Osteocyte (in vitro differentiated cells): Measurements from ENCODE around the gene KARS1. TPM values are rescaled to one million over a fixed set of nuclear protein-coding genes. Genes with fewer than 3 reads are reported as not detected.

Experiments used
- DNase-seq: peaks from one replicate; pipeline ENCODE4 v3.0.0; 2021; ENCODE audit warnings: mixed read lengths; ENCODE audit not compliant: unreplicated experiment; ENCODE audit errors: extremely low spot score
- H3K27ac Mint-ChIP-seq: one replicate; pipeline ENCODE4 v1.8.0; 2021; ENCODE audit warnings: mild to moderate bottlenecking, mixed read lengths; ENCODE audit not compliant: unreplicated experiment
- H3K27me3 Mint-ChIP-seq: one replicate; pipeline ENCODE4 v1.8.0; 2021; ENCODE audit warnings: mixed read lengths; ENCODE audit not compliant: unreplicated experiment
- H3K36me3 Mint-ChIP-seq: one replicate; pipeline ENCODE4 v1.8.0; 2021; ENCODE audit warnings: mixed read lengths; ENCODE audit not compliant: unreplicated experiment
- H3K4me1 Mint-ChIP-seq: one replicate; pipeline ENCODE4 v1.8.0; 2021; ENCODE audit warnings: mixed read lengths; ENCODE audit not compliant: unreplicated experiment
- H3K4me3 Mint-ChIP-seq: one replicate; pipeline ENCODE4 v1.8.0; 2021; ENCODE audit warnings: mild to moderate bottlenecking, moderate library complexity, mixed read lengths; ENCODE audit not compliant: unreplicated experiment
- H3K9me3 Mint-ChIP-seq: one replicate; pipeline ENCODE4 v1.8.0; 2021; ENCODE audit warnings: mixed read lengths; ENCODE audit not compliant: unreplicated experiment
- total RNA-seq: library from RNA; stranded (reverse); gene quantifications from 2 replicates; pipeline ENCODE4 v1.2.1, GENCODE V29; 2021
- TF ChIP-seq, protein P1 (sequence below): fragments of 200-600 bp; sonication (generic); IDR thresholded peaks from 2 replicates; pipeline ENCODE4 v1.5.0; 2021; ENCODE audit warnings: antibody characterized with exemption, mild to moderate bottlenecking, moderate library complexity

KARS1 gene
- total RNA-seq, 1 donor from 2014 or later, result 104 TPM

DNA sequence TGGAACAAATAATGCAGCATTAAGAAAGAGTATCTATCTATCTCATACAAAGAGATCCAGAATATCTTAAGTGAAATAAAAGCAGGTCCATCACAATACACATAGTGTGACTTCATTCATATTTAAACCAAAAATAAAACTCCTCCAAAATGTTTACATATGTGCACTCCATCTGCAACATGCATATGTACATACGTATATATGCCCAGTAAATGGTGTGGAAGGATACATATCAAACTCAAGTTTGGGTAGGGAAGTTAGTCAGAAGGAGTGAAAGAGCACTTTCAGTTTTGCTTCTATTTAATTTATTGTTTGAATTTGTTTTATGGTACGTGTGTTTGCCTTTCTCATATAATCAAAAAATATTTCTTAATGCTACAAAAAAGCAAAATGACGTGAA, 12.4 kb downstream of the KARS1 start:
- Mint-ChIP-seq H3K4me3 (no peak overlapping the region), H3K27ac (no peak overlapping the region), H3K36me3 (peaks cover 59% of the 10 kb centered on the region), H3K9me3 (no peaks in the 10 kb centered on the region), H3K4me1 (no peaks in the 10 kb centered on the region), H3K27me3 (no peaks in the 10 kb centered on the region)
- TF ChIP-seq, protein P1, sequence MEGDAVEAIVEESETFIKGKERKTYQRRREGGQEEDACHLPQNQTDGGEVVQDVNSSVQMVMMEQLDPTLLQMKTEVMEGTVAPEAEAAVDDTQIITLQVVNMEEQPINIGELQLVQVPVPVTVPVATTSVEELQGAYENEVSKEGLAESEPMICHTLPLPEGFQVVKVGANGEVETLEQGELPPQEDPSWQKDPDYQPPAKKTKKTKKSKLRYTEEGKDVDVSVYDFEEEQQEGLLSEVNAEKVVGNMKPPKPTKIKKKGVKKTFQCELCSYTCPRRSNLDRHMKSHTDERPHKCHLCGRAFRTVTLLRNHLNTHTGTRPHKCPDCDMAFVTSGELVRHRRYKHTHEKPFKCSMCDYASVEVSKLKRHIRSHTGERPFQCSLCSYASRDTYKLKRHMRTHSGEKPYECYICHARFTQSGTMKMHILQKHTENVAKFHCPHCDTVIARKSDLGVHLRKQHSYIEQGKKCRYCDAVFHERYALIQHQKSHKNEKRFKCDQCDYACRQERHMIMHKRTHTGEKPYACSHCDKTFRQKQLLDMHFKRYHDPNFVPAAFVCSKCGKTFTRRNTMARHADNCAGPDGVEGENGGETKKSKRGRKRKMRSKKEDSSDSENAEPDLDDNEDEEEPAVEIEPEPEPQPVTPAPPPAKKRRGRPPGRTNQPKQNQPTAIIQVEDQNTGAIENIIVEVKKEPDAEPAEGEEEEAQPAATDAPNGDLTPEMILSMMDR, result no peak
- no peak for DNase-seq

DNA sequence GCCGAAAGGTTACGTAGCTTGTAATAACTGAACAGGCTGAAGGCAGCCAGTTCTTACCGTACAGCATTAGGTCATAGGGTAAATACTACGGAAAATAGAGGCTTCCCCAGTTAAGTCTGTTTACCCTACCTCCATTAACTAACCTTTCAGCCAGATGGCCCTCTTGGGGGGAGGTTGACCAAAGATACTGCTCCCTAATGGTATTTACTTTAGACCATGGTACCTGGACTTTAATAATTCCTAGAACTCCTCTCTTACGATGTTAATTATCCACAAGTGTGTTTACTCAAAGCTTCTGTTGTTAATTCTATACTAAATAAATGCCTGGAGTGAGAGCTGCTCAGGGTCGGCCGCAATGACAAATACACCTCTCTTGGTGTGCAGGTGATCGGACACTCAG, 14.6 kb downstream of the KARS1 start:
- Mint-ChIP-seq H3K27me3 (no peaks in the 10 kb centered on the region), H3K9me3 (no peaks in the 10 kb centered on the region), H3K4me3 (no peak overlapping the region), H3K36me3 (peaks cover 63% of the 10 kb centered on the region), H3K27ac (no peak overlapping the region), H3K4me1 (no peaks in the 10 kb centered on the region)
- no peak for DNase-seq
- TF ChIP-seq, protein P1, result no peak

DNA sequence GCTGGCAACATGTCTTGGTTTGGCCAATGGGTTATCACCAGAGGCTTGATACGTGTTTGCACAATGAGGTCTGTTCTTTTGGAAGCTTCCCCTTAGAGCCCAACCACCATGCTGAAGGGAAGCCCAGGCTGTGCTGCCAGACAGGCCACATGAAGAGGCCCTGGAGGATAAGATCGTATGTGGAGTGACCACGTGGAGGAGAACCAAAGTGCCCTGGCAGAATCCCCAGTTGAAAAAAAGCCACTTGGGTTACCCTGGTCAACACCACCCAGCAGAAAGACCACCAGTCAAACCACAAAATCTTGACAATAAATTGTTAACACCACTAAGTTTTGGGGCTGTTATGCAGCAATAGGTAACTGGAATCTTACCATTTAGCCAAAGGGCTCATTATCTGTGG, 17.4 kb downstream of the KARS1 start:
- no peak for DNase-seq
- Mint-ChIP-seq H3K36me3 (peaks cover 57% of the 10 kb centered on the region), H3K27me3 (no peaks in the 10 kb centered on the region), H3K4me3 (no peak overlapping the region), H3K9me3 (no peaks in the 10 kb centered on the region), H3K4me1 (no peaks in the 10 kb centered on the region), H3K27ac (no peak overlapping the region)
- TF ChIP-seq, protein P1, result no peak

DNA sequence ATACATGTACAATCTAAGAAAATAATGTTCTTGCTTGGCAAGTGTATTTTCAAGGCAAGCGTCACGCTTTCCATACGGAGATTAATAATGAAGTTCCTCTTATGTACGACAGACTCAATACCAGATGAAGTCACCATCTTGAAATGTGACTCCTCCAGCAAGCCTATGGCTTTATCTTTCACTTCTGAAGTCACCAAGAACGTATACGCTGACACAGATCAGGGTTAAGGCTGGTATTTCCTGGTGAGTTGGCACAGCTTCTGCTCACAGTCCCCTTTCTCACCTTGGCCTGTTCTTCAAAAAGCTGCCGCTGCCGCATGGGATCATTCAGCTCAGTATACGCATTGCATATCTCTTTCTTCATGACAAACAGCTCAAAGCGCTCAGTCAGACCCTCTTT, 18.3 kb downstream of the KARS1 start:
- H3K4me1 Mint-ChIP-seq, result no peaks in the 10 kb centered on the region
- H3K4me3 Mint-ChIP-seq, result no peak overlapping the region
- no peaks in the 10 kb centered on the region for H3K27me3 Mint-ChIP-seq
- TF ChIP-seq, protein P1, result no peak
- no peak overlapping the region for H3K27ac Mint-ChIP-seq
- no peaks in the 10 kb centered on the region for H3K9me3 Mint-ChIP-seq
- peaks cover 53% of the 10 kb centered on the region for H3K36me3 Mint-ChIP-seq
- no peak for DNase-seq

DNA sequence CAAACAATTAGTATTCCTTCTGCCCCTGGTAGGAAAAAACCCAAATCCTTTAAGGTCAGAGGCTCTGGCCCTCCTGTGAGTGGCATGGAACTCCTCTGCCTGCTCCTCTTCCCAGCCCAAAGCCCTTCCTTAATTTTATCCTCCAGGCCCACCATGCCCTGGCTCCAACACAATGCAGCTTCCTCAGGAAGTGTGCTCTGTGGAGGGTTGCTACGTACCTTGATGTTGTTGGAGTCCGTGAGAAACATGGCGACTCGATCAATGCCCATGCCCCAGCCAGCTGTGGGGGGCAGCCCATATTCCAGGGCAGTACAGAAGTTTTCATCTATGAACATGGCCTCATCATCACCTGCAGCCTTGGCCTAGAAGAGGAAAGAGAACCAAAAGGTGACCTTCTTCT, 19.1 kb downstream of the KARS1 start:
- H3K4me1 Mint-ChIP-seq, result peaks cover 2% of the 10 kb centered on the region
- H3K4me3 Mint-ChIP-seq, result no peak overlapping the region

More for the DNA sequence above, 19.1 kb downstream of the KARS1 start:
- H3K9me3 Mint-ChIP-seq, result no peaks in the 10 kb centered on the region
- no peak overlapping the region for H3K27ac Mint-ChIP-seq
- peaks cover 46% of the 10 kb centered on the region for H3K36me3 Mint-ChIP-seq
- no peak for DNase-seq
- no peaks in the 10 kb centered on the region for H3K27me3 Mint-ChIP-seq
- TF ChIP-seq, protein P1, result no peak
